GM21390 (cell line): ENCODE measurements around the gene KISS1.

ENCODE experiments used
- ATAC-seq: cut with Tn5 transposase; IDR thresholded peaks from one replicate; pipeline ENCODE4 v1.9.1; 2021; ENCODE audit not compliant: unreplicated experiment

Gene KISS1

DNA sequence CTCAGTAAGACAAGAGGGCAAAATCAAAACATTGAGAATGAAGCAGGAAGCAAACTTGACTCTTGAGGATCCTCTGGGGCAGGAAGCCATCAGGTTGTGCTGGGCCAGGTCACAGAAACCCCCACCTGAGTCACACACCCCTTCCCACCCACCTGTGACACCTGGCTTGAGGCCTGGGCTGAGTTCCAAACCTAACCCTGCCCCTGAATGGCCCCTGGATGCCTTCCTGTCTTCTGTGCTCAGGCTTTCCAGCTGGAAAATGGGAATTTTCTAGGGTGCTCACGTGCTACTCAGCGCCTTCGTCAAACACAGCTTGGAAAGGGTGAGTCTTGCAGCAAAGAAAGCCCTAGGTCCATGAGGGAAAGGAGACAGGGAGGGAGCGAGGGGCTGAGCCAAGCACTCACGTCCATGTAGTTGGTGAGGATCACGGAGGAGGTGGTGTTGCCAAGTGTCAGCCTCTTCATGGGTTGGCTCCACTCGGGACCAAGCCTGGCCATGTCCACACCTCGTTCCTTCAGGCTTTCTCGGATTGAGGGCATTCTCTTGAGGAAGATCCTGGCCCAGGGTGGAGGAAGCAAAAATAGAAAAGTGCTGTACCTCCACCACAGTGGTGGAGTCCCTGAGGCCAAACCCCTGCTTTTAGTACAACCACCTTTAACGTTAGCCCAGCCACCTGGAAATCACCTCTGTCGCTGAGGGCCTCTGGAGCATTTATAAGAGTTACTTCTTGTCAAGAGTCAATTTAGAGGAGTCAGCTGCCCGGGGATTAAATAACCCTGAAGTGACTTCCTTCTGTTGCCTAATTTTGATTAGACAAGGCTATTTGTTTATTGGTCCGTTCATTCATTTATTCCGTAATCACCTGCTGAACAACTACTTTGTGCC lies 34.4 kb downstream of the KISS1 start:
- no peak for ATAC-seq

DNA sequence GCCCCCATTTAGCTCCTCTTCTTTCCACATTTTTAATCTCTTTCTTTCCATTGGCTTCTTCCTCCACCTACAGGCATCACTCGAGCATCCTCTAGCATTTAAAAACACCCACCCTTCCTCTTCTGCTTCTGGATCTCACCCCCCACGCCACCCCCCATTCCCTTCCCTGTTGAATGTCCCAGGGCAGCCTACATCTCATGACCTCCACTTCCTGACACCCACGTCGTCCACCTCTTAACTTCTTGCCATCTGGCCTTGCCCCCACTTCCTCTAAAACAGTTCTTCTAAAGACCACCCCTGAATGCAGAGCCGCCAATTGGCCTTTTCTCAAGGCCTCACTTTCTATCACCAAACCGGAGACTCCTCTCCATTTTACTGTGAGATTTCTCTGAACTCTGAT lies 38.3 kb downstream of the KISS1 start:
- no peak for ATAC-seq

DNA sequence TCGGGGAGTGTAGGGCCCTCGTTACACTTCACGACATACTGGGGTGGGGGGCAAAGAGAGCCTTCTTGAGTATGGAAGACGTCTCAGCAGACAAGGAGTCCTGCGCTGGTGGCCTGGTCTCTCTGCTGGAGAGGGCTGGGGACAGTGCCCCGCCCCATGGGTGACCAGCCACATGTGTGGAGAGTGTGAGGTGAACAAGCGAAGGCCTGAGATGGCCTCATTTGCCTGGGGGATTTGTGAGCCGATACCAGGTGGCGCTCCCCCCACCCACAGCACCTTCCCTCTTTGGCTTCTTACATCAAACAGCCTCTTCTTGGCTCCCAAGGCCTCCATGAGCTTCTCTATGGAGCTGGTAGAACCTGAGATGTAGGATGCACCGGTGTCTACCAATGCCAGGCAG lies 40.4 kb downstream of the KISS1 start:
- no peak for ATAC-seq

DNA sequence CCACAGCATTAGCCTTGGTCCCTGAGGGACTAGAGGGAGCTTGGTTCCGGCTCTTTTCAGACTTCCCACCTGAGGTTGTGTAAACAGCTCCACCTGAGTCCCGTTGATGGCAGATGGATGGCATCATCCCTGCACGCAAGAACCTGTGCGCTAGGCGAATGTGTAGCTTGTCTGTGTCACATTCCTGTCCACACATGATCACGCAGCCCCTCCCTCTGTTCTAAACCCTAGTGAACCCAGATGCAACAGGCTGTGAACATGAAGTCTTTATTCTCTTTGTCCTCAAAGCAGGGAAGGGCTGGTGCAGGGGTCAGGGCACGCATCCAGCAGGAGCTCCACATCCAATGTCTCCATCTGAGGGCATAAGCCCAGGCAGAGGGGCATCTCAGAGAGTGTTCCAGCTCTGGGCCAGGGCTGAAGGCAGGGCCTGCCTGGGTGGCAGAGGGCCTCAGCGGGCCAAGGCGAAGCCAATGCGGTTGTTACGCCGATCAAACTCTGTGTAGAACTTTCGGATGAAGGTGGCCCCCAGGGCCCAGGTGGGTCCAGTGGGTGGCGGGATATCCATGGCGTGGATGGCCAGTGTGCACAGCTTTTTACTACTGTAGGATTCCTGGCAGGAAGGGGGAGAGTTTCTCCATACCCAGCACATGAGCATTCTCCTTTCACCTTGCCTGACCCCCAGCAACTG lies 41.6 kb downstream of the KISS1 start:
- ATAC-seq = no peak

DNA sequence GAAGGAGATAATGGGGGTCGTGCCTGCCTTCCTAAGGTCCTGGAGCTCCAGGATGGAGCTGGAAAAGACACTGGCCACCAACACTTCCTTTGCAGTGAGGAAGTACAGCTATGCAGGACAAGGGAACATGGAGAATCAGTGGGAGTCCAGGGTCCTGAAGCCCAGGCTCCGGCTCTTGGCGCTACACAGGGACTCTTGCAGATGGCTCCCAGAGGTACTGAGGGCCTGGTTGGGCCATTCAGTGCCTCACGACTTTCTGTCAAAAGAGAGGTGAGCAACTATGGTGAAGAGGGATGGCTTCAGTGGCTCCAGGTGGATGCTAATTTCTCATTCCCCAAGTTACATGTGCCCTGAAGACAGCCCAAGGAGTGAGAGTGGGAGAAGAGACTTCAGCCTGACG lies 42.6 kb downstream of the KISS1 start:
- no peak for ATAC-seq

DNA sequence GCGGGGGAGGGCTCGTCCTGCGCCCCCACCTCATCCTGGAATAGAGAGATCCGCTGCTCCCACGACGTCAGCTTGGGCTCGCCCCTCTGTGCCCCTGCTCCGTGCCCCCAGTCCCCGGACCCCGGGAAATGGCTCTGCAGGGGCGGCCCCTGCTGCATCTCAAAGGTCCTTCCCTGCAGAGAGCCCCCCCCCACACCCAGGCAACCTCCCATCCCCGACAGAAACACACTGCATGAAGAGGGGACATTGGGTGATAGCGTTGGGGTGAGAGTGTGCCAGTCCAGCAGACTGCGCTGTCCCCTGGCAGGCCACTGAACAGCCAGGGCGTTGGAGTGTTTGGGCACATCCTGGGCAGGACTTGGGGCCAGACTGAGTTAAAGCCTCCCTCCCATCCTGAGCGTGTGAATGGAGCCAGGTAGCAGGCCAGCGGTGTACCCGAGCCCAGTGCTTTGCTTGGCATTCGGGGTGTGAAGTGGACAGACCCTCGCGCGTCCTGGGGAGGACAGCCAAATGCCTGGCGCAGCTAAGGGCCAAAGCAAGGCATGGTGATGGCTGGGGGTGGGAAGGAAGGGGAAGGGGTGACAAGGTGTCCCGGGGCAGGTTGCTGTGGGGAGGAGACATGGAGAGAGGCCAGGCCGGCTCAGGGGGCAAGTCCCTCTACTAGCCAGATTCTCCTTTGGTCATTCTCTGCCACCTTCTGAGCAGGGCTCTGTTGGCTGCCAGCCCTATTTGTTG lies 43.8 kb downstream of the KISS1 start:
- ATAC-seq = no peak

DNA sequence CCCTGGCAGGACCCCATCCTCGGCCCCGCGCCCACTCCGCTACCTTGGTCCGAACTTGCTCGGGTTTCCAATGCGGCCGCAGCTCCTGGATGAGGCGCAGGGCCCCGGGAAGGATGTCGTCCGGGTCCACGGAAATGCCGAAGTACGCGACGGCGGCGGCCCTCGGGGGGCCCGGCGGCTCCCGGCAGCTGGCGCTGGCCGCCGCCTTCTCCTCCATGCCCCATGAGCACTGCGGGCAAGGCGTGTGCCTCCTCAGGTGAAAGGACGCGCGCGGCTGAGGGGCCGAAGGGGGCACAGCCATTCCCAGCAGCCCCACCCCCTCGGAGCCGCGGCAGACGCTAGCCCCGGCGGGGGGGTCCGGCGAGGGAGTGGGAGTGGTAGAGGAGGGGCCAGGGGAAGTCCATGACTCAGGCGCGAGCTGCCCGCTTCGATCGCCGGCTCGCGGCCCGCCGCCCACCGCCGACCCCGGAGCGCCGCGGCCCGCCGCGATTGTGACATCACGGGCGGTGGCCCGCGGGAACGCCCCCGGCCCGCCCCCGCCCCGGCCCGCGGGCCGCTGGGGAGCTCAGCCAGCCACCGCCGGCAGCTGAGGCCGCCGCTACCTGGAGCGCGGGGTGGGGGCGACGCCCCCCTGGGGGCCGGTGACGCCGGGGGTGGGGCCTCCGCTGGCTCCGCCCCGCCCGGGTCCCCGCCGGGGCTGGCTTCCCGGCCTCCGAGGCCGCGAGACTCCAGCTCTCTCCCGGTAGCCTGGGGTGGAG lies 44.6 kb downstream of the KISS1 start, which contains the start of gene ETNK2:
TSS of gene ETNK2 (minus strand) at position 493 of the 758 bp plus-strand sequence. CDS start at position 301, 192 bp downstream.
- no peak for ATAC-seq

DNA sequence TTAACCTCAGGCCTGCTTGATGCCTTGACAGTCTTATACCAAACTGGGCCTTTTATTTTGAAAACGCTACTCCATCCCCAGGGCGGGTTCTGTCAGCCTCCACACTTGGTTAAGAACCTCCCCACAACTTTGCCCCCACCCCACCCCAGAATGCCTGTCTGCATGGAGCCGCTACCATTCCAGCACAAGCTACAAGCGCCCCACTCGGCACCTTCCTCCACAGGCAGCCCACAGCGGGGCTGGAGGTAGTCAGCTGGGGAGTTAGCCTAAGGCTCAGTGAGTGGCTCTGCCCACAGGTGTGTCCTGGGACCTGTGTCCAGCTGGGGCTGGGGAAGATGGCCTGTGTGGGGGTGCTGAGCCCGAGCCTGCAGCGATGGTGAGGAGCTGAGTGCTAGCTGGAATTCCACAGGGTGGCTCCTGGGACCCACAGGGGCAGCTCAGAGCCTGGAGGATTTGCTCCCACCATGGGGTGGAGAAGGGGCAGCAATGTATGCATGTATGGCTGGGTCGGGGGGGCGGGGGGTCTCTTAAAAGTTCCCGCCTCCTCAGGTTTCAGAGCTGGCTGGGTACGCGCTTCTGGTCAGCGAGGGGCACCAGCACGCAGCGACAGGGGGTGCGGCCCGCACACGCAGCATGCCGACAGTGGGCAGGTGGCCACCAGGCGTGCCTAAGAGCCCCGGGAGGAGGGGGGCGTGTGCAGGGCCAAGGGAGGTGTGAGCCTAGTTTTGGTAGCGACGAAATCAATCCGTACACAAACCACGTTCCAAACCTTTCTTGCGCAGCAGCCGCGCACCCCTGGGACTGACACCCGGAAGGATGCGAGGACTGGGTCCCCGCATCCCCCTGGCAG lies 45.4 kb downstream of the KISS1 start:
- no peak for ATAC-seq

DNA sequence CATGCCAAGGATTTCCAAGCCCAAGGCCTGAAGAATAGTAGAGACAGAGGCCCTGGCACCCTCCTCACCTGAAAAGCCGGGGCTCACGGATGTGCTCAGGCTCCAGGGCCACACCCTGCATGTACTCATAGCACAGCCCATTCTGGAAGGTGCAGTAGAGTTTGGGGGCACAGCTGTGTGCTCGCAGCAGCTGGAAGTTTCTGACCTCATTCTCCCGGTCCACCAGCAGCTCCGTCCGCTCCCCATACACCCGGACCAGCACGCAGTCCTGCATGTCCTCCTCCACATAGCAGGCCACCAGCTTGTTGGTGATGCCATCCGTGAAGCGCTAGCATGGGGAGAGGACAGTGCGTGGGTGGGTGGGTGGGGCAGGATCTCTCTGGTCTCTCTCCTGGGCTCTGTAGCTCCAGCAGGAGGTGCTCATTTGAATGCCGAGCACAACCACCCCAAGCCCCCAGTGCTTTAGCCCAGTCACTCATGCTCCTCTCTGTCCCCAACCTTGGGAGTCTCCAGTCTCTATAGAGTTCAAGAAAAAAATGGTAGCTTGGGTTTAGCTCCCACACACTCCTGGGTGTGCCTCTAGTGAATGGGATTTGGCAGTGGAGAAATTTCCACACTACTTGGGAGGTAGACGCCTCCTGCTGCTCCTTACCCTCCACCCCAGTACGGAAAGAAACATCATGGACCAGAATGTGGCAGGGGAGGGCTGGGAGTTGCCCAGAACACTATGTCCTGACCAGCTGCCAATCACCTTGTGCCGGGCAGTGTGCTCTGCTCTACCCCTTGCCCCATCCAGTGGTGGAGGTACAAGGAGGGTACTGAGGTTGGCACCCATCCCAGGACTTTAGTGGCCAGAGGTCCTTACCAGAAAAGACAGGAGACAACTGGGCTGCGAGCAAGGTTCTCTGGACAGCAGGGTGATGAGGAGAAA lies 46.4 kb downstream of the KISS1 start:
- ATAC-seq = no peak

DNA sequence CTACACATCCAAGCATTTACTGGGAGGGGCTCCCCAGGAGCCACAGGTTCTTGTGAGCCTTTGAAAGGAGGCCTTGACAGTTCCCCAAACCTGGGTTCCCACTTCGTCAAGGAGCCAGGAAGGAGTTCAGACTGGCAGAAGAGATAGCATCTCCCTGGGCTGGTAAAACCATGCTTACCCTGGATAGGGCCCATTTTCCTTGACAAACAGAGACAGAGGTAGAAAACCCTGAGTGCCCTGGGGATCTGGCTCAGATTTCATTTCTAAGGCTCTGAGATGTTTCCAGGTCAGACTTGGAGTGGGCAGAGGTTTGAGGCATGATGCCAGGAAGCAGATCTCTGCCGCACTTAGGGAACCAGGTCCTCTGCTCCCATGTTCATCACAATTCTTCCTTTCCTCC lies 47.2 kb downstream of the KISS1 start:
- ATAC-seq = no peak

DNA sequence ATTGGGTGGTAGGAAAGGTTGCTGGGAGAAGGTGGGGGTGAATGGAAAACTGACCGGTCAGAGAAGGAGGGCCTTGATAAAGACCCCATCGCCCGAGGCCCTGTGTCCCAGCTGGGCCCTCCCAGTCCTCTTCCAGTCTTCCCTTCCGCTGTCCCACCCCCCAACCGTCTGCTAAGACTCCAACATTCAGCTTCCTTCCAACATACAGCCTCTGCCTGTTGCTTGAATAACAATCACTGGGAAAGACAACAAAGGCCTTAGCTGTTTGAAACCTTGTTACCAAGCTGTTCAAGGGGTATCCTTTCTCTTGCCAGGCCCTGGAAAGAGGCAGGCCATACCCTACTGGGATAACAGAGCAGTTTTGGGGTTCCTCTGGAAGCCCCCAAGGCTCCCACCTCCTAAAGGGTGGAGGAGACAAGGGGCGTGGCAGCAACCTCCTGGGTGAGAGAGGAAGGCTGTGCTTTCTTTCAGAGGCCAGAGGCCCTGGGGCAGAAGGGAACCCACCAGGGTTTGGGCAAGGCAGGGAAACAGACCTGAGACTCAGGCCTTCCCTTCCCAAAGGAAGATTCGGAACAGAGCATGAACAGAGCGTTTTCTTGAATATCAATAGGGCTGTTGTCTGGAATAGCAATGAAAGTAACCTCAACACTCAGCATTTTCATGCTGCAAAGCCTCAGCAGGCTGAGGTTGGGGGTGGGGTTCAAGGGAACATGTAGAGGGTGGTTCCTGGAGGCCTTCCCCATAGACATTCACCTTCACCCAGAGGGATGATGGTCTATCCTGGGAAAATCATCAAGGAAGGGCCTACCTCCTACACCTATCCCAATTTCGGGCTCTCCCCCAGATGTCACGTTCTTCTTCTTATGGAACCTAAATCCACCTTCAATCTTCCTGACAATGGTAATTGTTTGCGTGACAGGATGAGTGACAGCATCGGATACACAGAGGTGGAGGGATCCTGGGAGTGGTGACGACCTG lies 48.6 kb downstream of the KISS1 start:
- no peak for ATAC-seq

DNA sequence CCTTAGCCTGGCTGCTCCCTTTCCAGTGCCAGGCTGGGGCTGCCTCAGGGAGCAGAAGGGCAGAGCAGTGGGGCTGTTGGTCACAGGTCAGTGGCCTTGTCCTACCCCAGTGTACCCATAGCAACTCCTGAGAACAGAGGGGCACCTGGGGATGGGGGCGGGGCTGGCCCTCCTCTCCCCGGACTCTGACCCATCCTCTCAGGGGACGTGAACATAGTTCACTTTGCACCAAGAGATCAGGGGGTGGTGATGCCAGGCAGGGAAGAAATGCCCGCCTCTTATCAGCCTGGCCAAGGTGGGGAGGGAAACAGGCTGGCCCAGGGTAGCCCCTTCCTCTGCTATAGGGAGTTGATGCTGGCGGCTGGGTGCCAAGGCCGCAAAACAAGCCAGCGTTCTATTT lies 49.3 kb downstream of the KISS1 start:
- ATAC-seq = no peak

DNA sequence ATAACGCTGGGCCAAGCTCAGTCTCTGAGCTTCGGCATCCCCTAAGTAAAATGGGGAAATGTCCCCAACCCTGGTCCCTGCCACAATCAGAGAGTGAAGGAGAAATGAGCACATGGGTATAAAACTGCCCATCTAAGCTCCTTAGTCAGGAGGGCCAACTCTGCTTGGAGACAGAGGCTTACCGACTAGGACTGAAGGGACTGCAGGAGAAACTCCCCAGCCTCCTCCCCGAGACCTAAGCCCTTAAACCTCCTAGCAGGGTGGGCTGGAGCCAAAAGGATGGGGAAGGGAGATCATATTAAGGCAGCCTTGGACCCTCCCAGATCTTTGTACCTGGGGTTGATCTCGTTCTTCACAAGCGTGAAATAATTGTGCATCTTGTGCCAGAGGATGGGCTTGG lies 50.0 kb downstream of the KISS1 start:
- ATAC-seq = no peak

DNA sequence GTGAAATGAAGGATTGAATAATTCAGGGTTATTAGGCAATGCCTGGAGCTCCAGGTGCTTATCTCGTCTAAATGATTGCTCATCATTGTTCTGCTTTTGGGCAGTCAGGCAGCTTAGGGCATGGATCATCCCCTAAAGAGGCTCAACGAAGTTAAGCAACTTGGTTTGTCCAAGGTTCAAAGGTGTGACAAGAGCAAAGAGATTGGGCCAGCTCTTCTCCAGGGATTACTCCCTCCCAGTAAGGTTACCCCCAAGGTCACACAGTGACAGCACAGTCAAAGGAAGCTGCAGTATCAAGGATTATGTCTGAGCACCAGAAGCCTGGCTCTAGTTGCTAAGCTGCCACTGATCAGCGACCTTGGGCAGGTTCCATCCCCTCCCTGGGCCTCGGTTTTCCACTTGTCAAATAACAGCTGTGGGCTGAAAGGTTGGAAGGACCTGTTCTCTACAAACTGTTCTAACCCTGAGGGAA lies 51.2 kb downstream of the KISS1 start:
- ATAC-seq = no peak

DNA sequence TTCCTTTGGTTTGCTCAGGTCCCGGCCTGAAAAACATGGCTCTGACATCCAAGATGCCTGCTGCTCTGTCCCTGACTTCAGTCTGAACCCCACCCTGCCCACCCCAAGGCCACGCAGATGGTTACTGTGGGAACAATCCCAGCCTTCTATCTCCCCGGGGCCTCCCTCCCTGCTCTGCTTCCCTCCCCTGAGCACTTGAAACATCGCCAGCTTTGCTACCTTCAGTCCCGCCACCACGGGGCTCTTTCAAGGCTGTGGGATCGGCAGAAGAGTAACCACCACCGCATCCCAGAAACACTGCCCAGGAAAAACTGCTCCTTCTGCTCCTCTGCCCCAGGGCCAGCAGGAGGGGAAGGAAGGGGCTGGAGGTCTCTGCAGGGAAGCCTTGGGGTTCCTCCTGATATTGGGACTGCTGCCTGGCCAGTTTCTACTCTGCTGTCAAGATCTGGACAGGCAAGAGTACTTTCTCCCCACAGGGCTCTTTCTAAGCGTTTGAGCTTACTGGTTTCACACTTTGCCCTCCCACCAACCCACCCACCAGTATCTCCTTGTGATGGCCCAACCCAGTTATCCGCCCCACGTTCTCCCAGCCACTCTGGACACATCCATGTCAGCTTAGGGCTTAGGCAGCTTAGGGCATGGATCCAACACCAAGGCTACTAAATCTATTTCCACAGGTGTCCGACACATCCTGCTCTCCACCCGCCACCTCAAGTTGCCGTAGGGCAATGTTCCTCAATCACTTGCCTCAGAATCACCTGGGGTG lies 52.8 kb downstream of the KISS1 start:
- no peak for ATAC-seq

DNA sequence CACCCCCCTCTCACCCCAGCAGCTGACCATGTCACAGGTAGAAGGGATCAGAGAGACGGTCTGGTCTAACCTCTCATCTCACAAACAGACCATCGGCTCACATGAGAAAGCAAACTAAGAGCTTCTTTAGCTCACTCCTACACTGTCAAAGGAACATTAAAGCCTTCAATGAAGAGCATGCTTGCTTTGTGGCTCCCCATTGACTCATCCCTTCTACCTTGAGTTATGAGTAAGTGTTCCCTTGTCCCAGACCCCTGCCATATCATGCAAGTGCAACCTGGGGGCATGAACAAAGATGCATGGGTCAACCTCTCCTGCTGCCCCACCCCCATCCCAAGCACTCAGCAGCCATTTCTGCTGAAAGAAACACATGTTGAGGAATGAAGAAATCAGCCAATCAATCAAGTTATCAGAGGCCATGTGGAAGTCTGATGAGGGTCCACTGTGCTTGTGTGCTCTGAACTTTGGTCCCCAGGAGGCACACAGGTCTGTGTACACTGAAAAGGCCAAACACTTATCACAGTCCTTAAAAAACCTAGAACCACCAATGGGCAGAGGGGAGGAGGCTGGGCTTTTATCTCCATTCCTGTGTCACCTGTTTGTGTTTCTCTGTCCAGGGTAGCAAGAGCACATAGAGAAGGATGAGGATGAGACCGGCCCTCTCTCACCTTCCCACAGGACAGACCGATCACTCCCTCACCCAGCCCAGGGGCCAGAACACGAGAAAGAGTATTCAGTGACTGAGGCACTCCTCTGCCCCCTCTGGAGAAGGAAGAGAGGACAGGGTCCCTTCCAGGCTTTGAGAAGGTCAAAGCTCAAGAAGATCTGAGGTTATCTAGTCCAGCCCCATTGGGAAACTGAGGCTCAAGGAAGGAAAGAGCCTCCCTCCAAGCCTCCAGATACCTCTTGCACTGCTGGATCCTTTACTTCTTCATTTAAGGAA lies 54.0 kb downstream of the KISS1 start:
- ATAC-seq = no peak
